IPS-NIHi11 (cell line): ENCODE data around the gene GNG8.

Experiments used
- DNase-seq: peaks from one replicate; pipeline ENCODE4 v3.0.0; 2012; ENCODE audit warnings: mixed read lengths, low spot score

GNG8 gene

DNA sequence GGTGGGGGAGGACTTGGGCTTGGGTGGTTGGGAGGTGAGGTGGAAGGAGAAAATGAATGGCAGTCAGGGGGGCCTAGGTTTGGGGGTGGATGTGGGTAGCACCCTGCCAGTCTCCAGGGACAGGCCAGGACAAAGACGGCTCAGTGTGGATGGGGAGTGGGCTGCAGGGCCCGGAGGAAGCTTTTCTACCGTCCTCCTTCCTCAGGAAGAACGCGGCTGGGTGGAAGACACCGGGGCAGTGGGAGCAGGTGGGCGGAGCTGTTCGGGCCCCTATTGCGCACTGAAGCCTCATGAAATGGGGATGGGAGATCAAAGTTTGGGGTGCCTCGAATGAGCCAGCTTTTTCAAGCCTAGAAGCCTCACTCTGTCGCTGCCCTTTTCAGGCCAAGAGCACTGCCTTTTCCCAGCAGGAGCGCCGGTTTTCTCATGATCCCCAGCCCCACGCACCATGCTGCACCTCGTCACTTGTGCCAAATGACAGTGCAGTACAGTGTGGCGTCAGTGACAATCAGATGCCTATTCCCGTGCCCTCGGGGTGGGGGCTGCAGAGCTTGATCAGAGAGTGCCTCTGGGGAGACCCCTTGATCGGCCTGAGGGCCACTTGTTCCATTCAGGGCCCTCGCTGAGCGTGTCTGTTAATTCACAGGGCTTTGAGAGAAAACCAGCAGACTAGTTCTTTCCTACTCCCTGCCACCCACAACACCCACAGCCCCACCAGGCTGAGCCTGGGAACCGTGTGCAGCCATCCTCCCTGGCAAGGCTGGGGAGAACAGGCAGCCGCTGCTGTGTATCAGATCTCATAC lies 33.4 kb downstream of the GNG8 start:
- DNase-seq = peak; percentile 15

DNA sequence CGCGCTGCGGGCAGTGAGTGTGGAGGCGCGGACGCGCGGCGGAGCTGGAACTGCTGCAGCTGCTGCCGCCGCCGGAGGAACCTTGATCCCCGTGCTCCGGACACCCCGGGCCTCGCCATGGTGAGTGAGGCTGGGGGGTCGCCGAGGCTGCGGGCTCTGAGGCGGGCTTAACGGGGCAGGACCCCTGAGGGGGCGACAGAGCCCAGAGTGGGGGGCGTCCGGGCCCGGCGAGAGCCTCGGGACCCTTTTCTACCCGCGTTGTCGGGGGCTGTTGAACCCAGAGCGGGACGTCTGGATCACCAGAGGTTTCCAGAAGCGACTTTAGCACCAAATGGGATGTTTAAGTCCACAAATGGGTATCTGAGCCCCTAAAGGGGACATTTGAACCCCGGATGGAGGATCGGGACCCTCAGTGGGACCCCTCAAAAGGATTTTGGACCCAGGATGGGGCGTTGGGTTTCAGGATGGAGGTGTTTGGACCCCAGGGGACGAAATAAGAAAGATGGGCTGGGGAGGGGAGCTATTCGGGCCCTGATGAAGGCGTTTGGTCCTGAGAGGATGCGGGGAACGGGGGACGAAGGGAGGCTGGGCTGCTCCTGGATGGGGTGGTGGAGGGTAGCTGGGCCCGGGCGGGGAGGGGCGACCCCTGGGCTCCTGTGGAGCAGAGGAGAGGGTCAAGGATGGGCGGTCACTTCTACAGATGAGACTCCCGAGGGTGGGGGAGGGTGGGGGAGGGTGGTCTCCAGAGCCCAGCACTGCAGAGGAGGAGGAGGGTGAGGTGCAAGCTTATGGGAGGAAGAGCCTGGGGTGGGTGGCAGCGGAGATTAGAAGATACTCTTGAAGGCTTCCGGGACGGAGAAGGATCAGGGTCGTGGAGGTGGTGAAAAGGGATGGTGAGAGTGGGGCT lies 34.4 kb downstream of the GNG8 start, which contains the start of gene CALM3:
TSS of gene CALM3 (plus strand) at position 13 of the 907 bp plus-strand sequence. CDS start at position 118, 105 bp downstream.
- peak; percentile 40 for DNase-seq

DNA sequence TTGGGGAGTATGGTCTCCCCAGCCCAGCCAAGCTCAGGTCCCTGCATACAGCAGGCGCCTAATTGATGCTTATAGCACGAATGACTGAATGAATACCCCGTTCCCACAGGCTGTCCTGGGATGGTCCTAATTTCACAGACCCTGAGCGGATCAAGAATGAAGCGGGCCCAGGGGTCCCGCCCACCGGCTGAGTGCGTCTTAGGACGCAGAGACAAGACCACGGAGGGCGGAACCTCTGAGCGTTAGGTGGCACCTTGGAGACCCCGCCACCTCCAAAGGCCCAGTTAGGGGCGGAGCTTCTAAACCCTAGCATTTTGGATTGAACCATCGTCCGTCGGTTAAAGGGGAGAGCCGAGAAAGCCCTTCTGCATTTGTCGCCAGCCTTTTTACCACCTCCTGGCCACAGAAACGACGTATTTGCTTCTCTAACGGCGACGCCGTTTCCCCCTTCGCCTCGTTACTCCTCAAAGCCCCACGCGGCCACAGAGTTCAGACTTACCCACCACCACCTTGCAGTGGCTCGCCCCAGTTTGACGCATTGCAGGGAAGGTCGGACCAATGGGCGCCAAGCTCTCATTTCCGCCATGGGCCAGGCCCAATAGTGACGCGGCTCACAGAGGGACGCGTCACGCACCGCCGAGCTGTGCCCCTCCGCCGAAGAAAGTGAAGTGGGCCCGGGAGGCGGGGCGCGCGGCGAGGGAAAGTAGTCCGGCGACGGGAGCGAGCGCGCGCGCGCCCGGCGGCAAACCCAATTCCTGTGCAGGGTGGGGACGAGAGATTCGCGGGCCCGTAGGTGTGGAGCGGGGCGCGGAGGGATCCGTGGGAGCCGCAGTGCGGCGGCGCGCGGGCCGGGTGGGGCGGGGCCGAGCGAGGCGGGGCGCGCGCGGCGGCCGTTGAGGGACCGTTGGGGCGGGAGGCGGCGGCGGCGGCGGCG lies 35.4 kb downstream of the GNG8 start:
- peak; percentile 96 for DNase-seq

DNA sequence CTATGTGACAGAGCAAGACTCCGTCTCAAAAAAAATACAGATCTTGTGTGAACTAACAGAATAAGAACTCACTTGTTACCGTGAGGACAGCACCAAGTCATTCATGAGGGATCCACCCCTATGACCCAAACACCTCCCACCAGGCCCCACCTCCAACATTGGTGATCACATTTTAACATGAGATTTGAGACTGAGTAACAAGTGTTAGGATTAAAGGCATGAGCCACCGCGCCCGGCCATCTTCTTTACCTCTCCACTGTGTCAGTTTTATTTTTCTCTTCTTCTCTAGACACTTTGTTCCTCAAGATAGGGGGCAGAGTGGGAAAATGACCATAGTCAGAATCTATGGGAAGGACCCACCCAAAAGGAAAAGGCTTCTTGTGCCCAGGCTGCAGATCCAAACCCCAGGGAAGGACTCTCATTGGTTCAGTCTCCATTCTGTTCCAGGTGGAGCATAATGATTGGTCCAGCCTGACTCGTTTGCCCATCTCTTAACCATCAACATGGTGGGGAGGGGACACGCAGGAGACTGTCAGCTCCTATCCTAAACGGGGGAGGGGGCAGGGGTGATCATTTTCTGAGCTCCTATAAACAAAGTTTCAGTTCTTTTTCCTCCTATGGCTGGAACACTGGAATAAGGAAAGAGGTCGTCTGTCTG lies 36.2 kb downstream of the GNG8 start:
- no peak for DNase-seq

DNA sequence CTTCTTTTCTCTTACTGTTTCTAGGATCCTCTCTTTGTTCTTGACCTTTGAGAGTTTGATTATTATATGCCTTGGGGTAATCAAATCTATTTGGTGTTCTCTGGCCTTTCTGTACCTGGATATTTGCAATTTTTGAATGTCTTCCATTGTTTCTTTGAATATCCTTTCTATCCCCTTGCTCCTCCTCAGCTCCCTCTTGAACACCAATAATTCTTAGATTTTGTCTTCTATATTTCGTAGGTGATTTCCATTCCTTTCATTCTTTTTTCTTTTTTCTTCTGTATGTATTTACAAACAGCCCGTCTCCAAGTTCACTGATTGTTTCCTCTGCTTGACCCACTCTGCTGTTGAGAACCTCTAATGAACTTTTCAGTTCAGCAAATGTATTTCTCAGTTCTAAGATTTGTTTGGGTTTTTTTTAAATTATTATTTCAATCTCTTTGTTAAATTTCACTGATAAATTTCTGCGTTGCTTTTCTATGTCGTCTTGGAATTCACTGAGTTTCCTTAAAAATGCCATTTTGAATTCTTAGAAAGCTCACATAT lies 37.6 kb downstream of the GNG8 start:
- no peak for DNase-seq

DNA sequence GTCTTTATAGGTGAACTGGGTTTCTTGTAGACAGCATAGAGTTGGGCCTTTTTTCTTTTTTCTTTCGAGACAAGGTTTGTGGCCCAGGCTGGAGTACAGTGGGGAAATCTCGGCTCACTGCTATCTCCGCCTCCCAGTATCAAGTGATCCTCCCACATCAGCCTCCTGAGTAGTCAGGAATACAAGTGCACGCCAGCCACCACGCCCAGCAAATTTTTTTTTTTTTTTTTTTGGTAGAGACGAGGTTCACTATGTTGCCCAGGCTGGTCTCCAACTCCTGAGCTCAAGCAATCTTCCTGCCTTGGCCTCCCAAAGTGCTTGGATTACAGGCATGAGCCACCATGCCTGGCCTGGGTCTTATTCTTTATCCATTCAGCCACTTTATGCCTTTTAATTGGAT lies 40.0 kb downstream of the GNG8 start:
- no peak for DNase-seq

DNA sequence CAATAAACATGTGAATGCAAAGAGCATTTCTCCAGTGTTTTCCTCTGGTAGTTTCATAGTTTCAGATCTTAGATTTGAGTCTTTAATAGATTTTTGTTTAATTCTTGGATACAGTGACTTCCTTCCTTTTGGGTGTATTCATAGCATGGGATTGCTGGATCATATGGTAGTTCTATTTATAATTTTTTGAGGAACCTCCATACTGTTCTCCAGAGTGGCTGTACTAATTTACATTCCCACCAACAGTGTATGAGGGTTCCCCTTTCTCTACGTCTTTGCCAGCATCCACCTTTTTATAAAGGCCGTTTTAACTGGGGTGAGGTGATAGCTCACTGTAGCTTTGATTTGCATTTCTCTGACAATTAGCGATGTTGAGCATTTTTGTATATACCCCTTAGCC lies 44.1 kb downstream of the GNG8 start:
- DNase-seq = no peak

DNA sequence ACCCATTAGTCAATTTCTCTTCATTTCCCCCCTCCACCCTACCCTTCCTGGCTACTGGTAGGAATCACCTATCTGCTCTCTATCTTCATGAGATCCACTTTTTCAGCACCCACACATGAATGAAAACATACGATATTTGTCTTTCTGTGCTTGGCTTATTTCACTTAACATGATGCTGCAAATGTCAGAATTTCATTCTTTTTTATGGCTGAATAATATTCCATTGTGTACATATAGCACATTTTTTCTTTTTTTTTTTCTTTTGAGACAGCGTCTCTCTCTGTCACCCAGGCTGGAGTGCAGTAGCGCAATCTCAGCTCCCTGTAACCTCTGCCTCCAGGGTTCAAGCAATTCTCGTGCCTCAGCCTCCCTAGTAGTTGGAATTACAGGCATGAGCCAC lies 44.7 kb downstream of the GNG8 start:
- no peak for DNase-seq

DNA sequence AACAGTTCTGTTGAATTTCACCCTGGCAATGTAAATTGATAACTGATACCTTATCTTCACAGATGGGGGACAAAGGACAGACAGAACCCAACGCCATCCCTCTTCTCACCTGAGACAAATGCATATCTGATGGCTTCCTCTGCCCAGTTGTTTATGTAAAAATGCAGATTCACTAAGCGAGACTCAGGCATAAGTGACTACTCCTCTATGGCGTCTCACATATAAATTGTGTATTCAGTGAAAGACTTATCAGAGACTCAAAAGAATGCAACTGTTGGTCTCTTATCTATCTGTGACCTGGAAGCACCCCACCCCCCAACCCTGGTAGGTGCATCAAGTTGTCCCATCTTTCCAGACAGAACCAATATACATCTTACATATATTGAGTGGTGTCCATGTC lies 48.1 kb downstream of the GNG8 start:
- no peak for DNase-seq

DNA sequence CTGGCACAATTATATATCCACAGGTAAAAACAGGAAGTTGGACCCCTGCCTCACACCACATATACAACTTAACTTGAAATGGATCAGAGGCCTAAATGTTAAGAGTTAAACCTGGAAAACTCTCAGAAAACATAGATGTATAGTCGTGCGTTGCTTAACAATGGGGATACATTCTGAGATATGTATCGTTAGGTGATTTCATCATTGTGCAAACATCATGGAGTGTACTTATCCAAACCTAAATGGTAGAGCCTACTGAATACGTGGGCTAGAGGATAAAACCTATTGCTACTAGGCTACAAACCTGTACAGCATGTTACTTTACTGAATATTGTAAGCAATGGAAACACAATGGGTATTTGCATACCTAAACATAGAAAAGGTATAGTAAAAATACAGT lies 49.7 kb downstream of the GNG8 start:
- no peak for DNase-seq

DNA sequence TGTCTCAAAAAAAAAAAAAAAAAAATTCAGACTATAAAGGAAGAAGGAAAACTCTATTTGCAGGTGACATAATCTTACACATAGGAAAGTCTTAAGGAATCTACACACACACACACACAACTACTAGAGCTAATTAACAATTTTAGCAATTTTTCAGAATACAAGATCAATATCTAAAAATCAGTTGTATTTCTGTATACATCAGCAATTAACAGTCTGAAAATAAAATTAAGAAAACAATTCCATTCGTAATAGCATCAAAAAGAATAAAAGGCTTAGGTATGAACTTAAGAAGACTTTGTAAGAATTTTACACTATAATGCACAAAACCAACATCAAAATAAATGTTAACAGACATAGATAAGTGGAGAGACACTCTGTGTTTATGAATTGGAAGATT lies 50.5 kb downstream of the GNG8 start:
- DNase-seq = no peak
